HepG2 (cell line): ENCODE results near the gene USP7. TPM values are rescaled to one million over a fixed set of nuclear protein-coding genes. Genes with fewer than 3 reads are reported as not detected.

Experiments
- ATAC-seq: fragments of 200-7000 bp; cut with Tn5 transposase; 3 replicates; pipeline ENCODE4 v1.9.1; 2020; ENCODE audit warnings: mild to moderate bottlenecking, moderate library complexity
- BruUV-seq: library from RNA; stranded (reverse); fragments of 400-500 nt; replicated peaks from 2 replicates; lab custom pipeline; 2021; lab: Mats Ljungman, UMichigan
- CTCF ChIA-PET: fragments of 300-600 bp; formaldehyde crosslinking; extraction: SDS; loops from one replicate; lab custom pipeline; 2021; ENCODE audit warnings: low total read pairs, inconsistent platforms, low intra/inter-chr PET ratio; lab: Yijun Ruan, JAX
- POLR2A ChIA-PET: fragments of 350-600 bp; sonication (Branson Sonifier 250); formaldehyde crosslinking; loops from one replicate; lab custom pipeline; 2020; ENCODE audit warnings: antibody characterized with exemption, inconsistent platforms; lab: Yijun Ruan, JAX
- DNase-seq: peaks from one replicate; pipeline ENCODE4 v3.0.0-alpha.2; 2015; ENCODE audit warnings: low spot score
- FAIRE-seq: peaks from 3 replicates; lab custom pipeline; 2011; peaks lifted over from hg19 to GRCh38; lab: Jason Lieb, UNC
- H2AFZ ChIP-seq: one replicate; pipeline ENCODE4 v1.6.1; 2011; ENCODE audit warnings: low read length, inconsistent platforms
- H3K27ac ChIP-seq: fragments of 300-600 bp; 3 replicates; pipeline ENCODE4 v1.8.0; 2011; ENCODE audit warnings: mixed run types, mild to moderate bottlenecking, mixed read lengths, low read length, inconsistent platforms; ENCODE audit not compliant: insufficient read depth; ENCODE audit errors: extremely low read length
- H3K27me3 ChIP-seq, 2 experiments: fragments of 200-600 bp in 1 of 2; 2 replicates in 1 of 2; 3 replicates in 1 of 2; pipeline versions ENCODE4 v1.6.0 to v1.8.0; 2011; ENCODE audit warnings: low read length in 2 of 2, mild to moderate bottlenecking in 2 of 2, moderate library complexity in 2 of 2, inconsistent platforms in 1 of 2; ENCODE audit not compliant: insufficient read depth in 2 of 2, control insufficient read depth in 1 of 2
- H3K36me3 ChIP-seq, 2 experiments: fragments of 200-600 bp in 1 of 2; replicated peaks in 1 of 2; 2 replicates in 1 of 2; 3 replicates in 1 of 2; pipeline versions ENCODE4 v1.5.1 to v1.8.0; 2011; ENCODE audit warnings: low read length in 2 of 2, inconsistent platforms in 1 of 2; ENCODE audit not compliant: insufficient read depth in 2 of 2, control insufficient read depth in 1 of 2
- H3K4me1 ChIP-seq: 2 replicates; pipeline ENCODE4 v1.5.1; 2012; ENCODE audit warnings: low read length, inconsistent platforms; ENCODE audit not compliant: insufficient read depth
- H3K4me2 ChIP-seq: 2 replicates; pipeline ENCODE4 v1.6.0; 2011; ENCODE audit warnings: low read depth, low read length, inconsistent platforms
- H3K4me3 ChIP-seq, 3 experiments: fragments of 200-600 bp in 1 of 3; sonication (generic), shearing (Covaris generic) in 1 of 3; replicated peaks in 1 of 3; 2 replicates each; pipeline ENCODE4 v1.5.1; 2011 to 2016; ENCODE audit warnings: low read length in 3 of 3, inconsistent platforms in 2 of 3, low read depth in 2 of 3, mild to moderate bottlenecking in 2 of 3, control low read depth in 1 of 3, mixed read lengths in 1 of 3; ENCODE audit not compliant: insufficient read depth in 1 of 3
- H3K79me2 ChIP-seq: one replicate; pipeline ENCODE4 v1.6.1; 2011; ENCODE audit warnings: low read length, inconsistent platforms; ENCODE audit not compliant: insufficient read depth
- H3K9ac ChIP-seq: 2 replicates; pipeline ENCODE4 v1.6.0; 2011; ENCODE audit warnings: mild to moderate bottlenecking, low read depth, low read length, inconsistent platforms; ENCODE audit not compliant: insufficient read depth
- H3K9me3 ChIP-seq: 2 replicates; pipeline ENCODE4 v1.5.1; 2012; ENCODE audit warnings: mild to moderate bottlenecking, low read length
- H4K20me1 ChIP-seq: 2 replicates; pipeline ENCODE4 v1.6.0; 2011; ENCODE audit warnings: inconsistent platforms, mild to moderate bottlenecking, low read length, moderate library complexity; ENCODE audit not compliant: insufficient read depth
- CBX5 ChIP-seq: sonication (generic); formaldehyde crosslinking; IDR thresholded peaks from 2 replicates; pipeline ENCODE4 v1.4.0; 2020; ENCODE audit warnings: missing genetic modification reagents, borderline replicate concordance
- CHCHD3 ChIP-seq: sonication (generic); formaldehyde crosslinking; IDR thresholded peaks from 2 replicates; pipeline ENCODE4 v1.8.0; 2022; ENCODE audit warnings: mild to moderate bottlenecking, missing genetic modification reagents, moderate library complexity
- GATAD2A ChIP-seq: IDR thresholded peaks from 2 replicates; pipeline ENCODE4 v1.6.1; 2016
- KLF11 ChIP-seq: IDR thresholded peaks from 2 replicates; pipeline ENCODE4 v1.6.1; 2016; ENCODE audit warnings: missing compliant biosample characterization
- MIER3 ChIP-seq: IDR thresholded peaks from 2 replicates; pipeline ENCODE4 v1.6.1; 2016; ENCODE audit warnings: missing compliant biosample characterization, borderline replicate concordance
- POLR2A ChIP-seq, 2 experiments: IDR thresholded peaks; 2 replicates each; pipeline ENCODE4 v1.6.1; 2011; ENCODE audit warnings: low read depth in 2 of 2, low read length in 2 of 2, mild to moderate bottlenecking in 1 of 2, moderate library complexity in 1 of 2; ENCODE audit not compliant: insufficient read depth in 1 of 2
- ZNF768 ChIP-seq: sonication (generic); formaldehyde crosslinking; IDR thresholded peaks from 2 replicates; pipeline ENCODE4 v1.4.0; 2020; ENCODE audit warnings: missing genetic modification reagents
- ZNF776 ChIP-seq: sonication (generic); formaldehyde crosslinking; IDR thresholded peaks from 2 replicates; pipeline ENCODE4 v1.4.0; 2020; ENCODE audit warnings: mild to moderate bottlenecking, missing genetic modification reagents
- ZNF83 ChIP-seq: sonication (generic); formaldehyde crosslinking; IDR thresholded peaks from 2 replicates; pipeline ENCODE4 v1.4.0; 2020; ENCODE audit warnings: missing genetic modification reagents, mild to moderate bottlenecking, borderline replicate concordance
- ZNF891 ChIP-seq: sonication (generic); formaldehyde crosslinking; IDR thresholded peaks from 2 replicates; pipeline ENCODE4 v1.5.0; 2020; ENCODE audit warnings: mild to moderate bottlenecking, missing genetic modification reagents
- ZSCAN21 ChIP-seq: sonication (generic); formaldehyde crosslinking; IDR thresholded peaks from 2 replicates; pipeline ENCODE4 v1.8.0; 2022; ENCODE audit warnings: mild to moderate bottlenecking, missing genetic modification reagents, moderate library complexity, borderline replicate concordance
- ZXDC ChIP-seq: sonication (generic); formaldehyde crosslinking; IDR thresholded peaks from 2 replicates; pipeline ENCODE4 v1.5.0; 2020; ENCODE audit warnings: mild to moderate bottlenecking, missing genetic modification reagents
- WGBS: methylation state at CpG from one replicate; pipeline ENCODE4 v1.1.6; 2017; ENCODE audit warnings: low lambda C conversion rate; 5-methylcytosine and 5-hydroxymethylcytosine counted together
- in situ Hi-C: cut with HindIII; loops from 2 replicates; pipeline ENCODE4 v1.10.0; 2017; ENCODE audit warnings: low pct_unique_long_range_greater_than_20kb; ENCODE audit not compliant: extremely low pct_ligation_motif_present
- intact Hi-C: fragments of 100-400 bp; cut with micrococcal nuclease; formaldehyde crosslinking; loops from one replicate; pipeline ENCODE4 v1.10.0; 2022; ENCODE audit not compliant: unreplicated experiment
- polyA plus RNA-seq, 8 experiments: library from polyadenylated mRNA; depleted of rRNA in 3 of 8; stranded (reverse) in 7 of 8; unstranded in 1 of 8; fragments of >200 nt; fragmentation: Illumina TruSeq in 4 of 8; extraction: Trizol in 4 of 8; gene quantifications; 2 replicates each; pipeline versions ENCODE4 v1.2.1 to v1.2.3, GENCODE V29; 2011 to 2016; ENCODE audit warnings: low read depth in 4 of 8, missing spikeins in 1 of 8, mixed read lengths in 1 of 8; ENCODE audit not compliant: insufficient read depth in 1 of 8
- total RNA-seq, 5 experiments: library from RNA; depleted of rRNA; stranded (reverse); fragments of >200 nt; fragmentation: Illumina TruSeq; extraction: Trizol; gene quantifications; 2 replicates each; pipeline ENCODE4 v1.2.3, GENCODE V29; 2016; ENCODE audit warnings: low read depth in 1 of 5
- TF ChIP-seq, protein P1 (sequence below): IDR thresholded peaks from 2 replicates; pipeline ENCODE4 v1.6.1; 2016; ENCODE audit warnings: mild to moderate bottlenecking, missing biosample characterization, missing genetic modification reagents
- TF ChIP-seq, protein P2 (sequence below): sonication (generic); formaldehyde crosslinking; IDR thresholded peaks from 2 replicates; pipeline ENCODE4 v1.5.1; 2020; ENCODE audit warnings: missing genetic modification reagents, mild to moderate bottlenecking, borderline replicate concordance
- TF ChIP-seq, protein P3 (sequence below): sonication (generic); formaldehyde crosslinking; IDR thresholded peaks from 2 replicates; pipeline ENCODE4 v1.4.0; 2020; ENCODE audit warnings: missing genetic modification reagents, mild to moderate bottlenecking, borderline replicate concordance

The USP7 gene
- total and polyA plus RNA-seq, 2 of the 13 experiments (the other 11 are each of a cell fraction or from before 2014, with no cell fraction given) = 52.5 to 173 TPM

DNA sequence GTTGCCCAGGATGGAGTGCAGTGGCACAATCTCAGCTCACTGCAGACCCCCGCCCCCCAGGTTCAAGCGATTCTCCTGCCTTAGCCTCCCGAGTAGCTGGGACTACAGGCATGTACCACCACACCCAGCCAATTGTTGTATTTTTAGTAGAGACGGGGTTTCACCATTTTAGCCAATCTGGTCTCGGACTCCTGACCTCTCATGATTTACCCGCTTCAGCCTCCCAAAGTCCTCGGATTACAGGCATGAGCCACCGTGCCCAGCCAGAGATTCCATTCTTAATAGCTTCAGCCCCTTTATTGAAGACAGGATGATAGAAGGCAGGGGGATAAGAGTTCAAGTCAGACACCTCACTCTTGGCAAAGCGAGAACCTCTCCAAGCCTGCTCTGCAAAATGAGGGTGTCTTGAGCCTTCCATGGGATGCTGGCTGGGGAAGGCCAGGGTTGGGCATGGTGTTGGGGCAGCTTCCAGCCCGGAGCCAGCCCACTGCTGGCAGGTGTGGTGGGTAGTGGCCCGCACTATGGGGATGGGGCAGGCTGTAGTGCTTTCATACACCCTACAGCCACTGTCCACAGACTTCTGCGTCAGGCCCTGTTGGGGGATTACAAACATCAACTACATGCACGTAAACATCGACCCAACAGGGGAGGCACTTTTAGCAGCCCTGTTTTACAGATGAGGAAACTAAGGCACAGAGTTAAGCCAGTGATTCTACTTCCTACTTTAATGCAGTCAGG lies 98.4 kb downstream of the USP7 start:
- Histone ChIP-seq H4K20me1 (peaks cover 45% of the 10 kb centered on the region; the same call in 1 of the 2 replicates), H3K9me3 (no peaks in the 10 kb centered on the region), H3K36me3 (no peaks in the 10 kb centered on the region), H3K79me2 (peaks cover 79% of the 10 kb centered on the region), H3K4me3 (peak overlapping the region in 2 of 3 experiments; percentile 3 to 45; a peak in 3 of 6 replicates), H3K27ac (peak overlapping the region; percentile 95), H2AFZ (no peak overlapping the region), H3K4me1 (peaks cover 76% of the 10 kb centered on the region), H3K9ac (peak overlapping the region; percentile 86), H3K4me2 (peak overlapping the region; percentile 91), H3K27me3 (no peaks in the 10 kb centered on the region; a peak in 1 of 5 replicates)
- ATAC-seq (no peak), FAIRE-seq (no peak), DNase-seq (no peak)
- no TSS peak for BruUV-seq
- in situ Hi-C loops = no loop called here
- intact Hi-C loops = loop anchor here (5.0 kb wide), 1 partner anchor 227 kb away; the partner anchor contains the start of gene HAPSTR1
- ChIA-PET CTCF (no interaction called here), POLR2A (interaction anchor here (1.3 to 10.4 kb wide), 7 partner anchors 8 to 226 kb away, joined by 5 to 235 read pairs (median 23); partner anchors contain the start of genes HAPSTR1, LITAFD, PMM2 and TMEM186)
- WGBS = 82% methylated on average over 14 of the region's 14 CpGs
- TF ChIP-seq CBX5 (peak; percentile 52; the same call in 1 of the 2 replicates), ZNF768 (CRISPR knock-in tag) (peak; percentile 67; the same call in 1 of the 2 replicates), ZNF776 (CRISPR knock-in tag) (peak; percentile 52; the same call in 1 of the 2 replicates), ZNF891 (peak; percentile 72; the same call in 1 of the 2 replicates), CHCHD3 (0 out of 2 replicates have a peak, but pooled peaks have one; percentile 46), GATAD2A (no peak), POLR2A (IDR thresholded peaks at IDR 0.05; ENCODE audit: insufficient read depth in 1 of 2, low read depth in 2 of 2, low read length in 2 of 2) (0 out of 4 replicates have a peak, but pooled peaks of 1 of the 2 experiments have one; percentile 13), ZNF83 (CRISPR knock-in tag) (no peak), KLF11 (CRISPR knock-in tag) (no peak), ZSCAN21 (CRISPR knock-in tag) (0 out of 2 replicates have a peak, but pooled peaks have one; percentile 29), ZXDC (CRISPR knock-in tag) (0 out of 2 replicates have a peak, but pooled peaks have one; percentile 64), MIER3 (CRISPR knock-in tag) (no peak)
- TF ChIP-seq, protein P1, sequence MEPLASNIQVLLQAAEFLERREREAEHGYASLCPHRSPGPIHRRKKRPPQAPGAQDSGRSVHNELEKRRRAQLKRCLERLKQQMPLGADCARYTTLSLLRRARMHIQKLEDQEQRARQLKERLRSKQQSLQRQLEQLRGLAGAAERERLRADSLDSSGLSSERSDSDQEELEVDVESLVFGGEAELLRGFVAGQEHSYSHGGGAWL (CRISPR knock-in tag) = no peak
- TF ChIP-seq, protein P2, sequence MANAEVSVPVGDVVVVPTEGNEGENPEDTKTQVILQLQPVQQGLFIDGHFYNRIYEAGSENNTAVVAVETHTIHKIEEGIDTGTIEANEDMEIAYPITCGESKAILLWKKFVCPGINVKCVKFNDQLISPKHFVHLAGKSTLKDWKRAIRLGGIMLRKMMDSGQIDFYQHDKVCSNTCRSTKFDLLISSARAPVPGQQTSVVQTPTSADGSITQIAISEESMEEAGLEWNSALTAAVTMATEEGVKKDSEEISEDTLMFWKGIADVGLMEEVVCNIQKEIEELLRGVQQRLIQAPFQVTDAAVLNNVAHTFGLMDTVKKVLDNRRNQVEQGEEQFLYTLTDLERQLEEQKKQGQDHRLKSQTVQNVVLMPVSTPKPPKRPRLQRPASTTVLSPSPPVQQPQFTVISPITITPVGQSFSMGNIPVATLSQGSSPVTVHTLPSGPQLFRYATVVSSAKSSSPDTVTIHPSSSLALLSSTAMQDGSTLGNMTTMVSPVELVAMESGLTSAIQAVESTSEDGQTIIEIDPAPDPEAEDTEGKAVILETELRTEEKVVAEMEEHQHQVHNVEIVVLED (CRISPR knock-in tag) = no peak
- TF ChIP-seq, protein P3, sequence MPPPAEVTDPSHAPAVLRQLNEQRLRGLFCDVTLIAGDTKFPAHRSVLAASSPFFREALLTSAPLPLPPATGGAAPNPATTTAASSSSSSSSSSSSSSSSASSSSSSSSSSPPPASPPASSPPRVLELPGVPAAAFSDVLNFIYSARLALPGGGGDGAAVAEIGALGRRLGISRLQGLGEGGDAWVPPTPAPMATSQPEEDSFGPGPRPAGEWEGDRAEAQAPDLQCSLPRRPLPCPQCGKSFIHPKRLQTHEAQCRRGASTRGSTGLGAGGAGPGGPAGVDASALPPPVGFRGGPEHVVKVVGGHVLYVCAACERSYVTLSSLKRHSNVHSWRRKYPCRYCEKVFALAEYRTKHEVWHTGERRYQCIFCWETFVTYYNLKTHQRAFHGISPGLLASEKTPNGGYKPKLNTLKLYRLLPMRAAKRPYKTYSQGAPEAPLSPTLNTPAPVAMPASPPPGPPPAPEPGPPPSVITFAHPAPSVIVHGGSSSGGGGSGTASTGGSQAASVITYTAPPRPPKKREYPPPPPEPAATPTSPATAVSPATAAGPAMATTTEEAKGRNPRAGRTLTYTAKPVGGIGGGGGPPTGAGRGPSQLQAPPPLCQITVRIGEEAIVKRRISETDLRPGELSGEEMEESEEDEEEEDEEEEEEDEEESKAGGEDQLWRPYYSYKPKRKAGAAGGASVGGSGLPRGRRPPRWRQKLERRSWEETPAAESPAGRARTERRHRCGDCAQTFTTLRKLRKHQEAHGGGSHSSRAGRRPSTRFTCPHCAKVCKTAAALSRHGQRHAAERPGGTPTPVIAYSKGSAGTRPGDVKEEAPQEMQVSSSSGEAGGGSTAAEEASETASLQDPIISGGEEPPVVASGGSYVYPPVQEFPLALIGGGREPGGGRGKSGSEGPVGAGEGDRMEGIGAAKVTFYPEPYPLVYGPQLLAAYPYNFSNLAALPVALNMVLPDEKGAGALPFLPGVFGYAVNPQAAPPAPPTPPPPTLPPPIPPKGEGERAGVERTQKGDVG (CRISPR knock-in tag) = 0 out of 2 replicates have a peak, but pooled peaks have one; percentile 35
